B cell (primary cell): ENCODE data around the gene TBC1D17. TPM values are rescaled to one million over a fixed set of nuclear protein-coding genes. Genes with fewer than 3 reads are reported as not detected.

Source experiments
- ATAC-seq: fragments of 200-7000 bp; cut with Tn5 transposase; one replicate; pipeline ENCODE4 v1.10.0; 2021; ENCODE audit warnings: low read depth, mild to moderate bottlenecking, moderate number of reproducible peaks, moderate library complexity
- CTCF ChIA-PET: fragments of 350-600 bp; sonication (Branson Sonifier 250); formaldehyde crosslinking; loops from one replicate; lab custom pipeline; 2021; ENCODE audit warnings: antibody characterized with exemption, inconsistent platforms; lab: Charles Lee
- POLR2A ChIA-PET: fragments of 350-600 bp; sonication (Branson Sonifier 250); formaldehyde crosslinking; loops from one replicate; lab custom pipeline; 2021; ENCODE audit warnings: antibody characterized with exemption; lab: Charles Lee
- DNase-seq: peaks from one replicate; pipeline ENCODE4 v3.0.0; 2013
- H2AFZ ChIP-seq: 2 replicates; pipeline ENCODE4 v1.6.1; 2012; ENCODE audit warnings: mild to moderate bottlenecking, low read depth, low read length; ENCODE audit not compliant: insufficient read depth, poor library complexity, severe bottlenecking
- H3K27ac ChIP-seq, 2 donors: 1 replicate in 1 of 2; 2 replicates in 1 of 2; pipeline ENCODE4 v1.5.1; 2012 to 2013; ENCODE audit warnings: low read length in 2 of 2, mild to moderate bottlenecking in 2 of 2, moderate library complexity in 1 of 2
- H3K27me3 ChIP-seq, 4 experiments: fragments of 200-600 bp in 1 of 4; sonication (generic) in 1 of 4; replicated peaks in 1 of 4; 1 replicate in 2 of 4; 2 replicates in 2 of 4; pipeline versions ENCODE4 v1.6.1 to v1.7.0; 2013 to 2016; ENCODE audit warnings: low read length in 3 of 4, mild to moderate bottlenecking in 2 of 4, mixed read lengths in 1 of 4, moderate library complexity in 1 of 4; ENCODE audit not compliant: insufficient read depth in 4 of 4, control insufficient read depth in 3 of 4; ENCODE audit errors: control extremely low read depth in 1 of 4
- H3K36me3 ChIP-seq, 2 experiments: replicated peaks in 1 of 2; 1 replicate in 1 of 2; 2 replicates in 1 of 2; pipeline versions ENCODE4 v1.6.1 to v1.7.1; 2013; ENCODE audit warnings: low read length in 1 of 2; ENCODE audit not compliant: insufficient read depth in 2 of 2, control insufficient read depth in 1 of 2; ENCODE audit errors: control extremely low read depth in 1 of 2, extremely low read depth in 1 of 2
- H3K4me1 ChIP-seq, 2 donors: fragments of 200-600 bp in 1 of 2; sonication (generic) in 1 of 2; 1 replicate in 1 of 2; 2 replicates in 1 of 2; pipeline versions ENCODE4 v1.5.1 to v1.6.1; 2013 to 2017; ENCODE audit warnings: low read length in 2 of 2; ENCODE audit not compliant: control insufficient read depth in 2 of 2, insufficient read depth in 2 of 2
- H3K4me2 ChIP-seq: replicated peaks from 2 replicates; pipeline ENCODE3; 2012; ENCODE audit warnings: mild to moderate bottlenecking, low read depth, low read length; ENCODE audit not compliant: poor library complexity, severe bottlenecking
- H3K4me3 ChIP-seq, 5 experiments: fragments of 200-600 bp in 1 of 5; sonication (generic) in 1 of 5; 1 replicate in 3 of 5; 2 replicates in 2 of 5; pipeline versions ENCODE4 v1.5.1 to v1.7.0; 2011 to 2016; ENCODE audit warnings: low read length in 4 of 5, mild to moderate bottlenecking in 4 of 5, low read depth in 2 of 5, control low read depth in 1 of 5, moderate library complexity in 1 of 5; ENCODE audit not compliant: insufficient read depth in 1 of 5; ENCODE audit errors: control extremely low read depth in 1 of 5, extremely low read depth in 1 of 5
- H3K79me2 ChIP-seq: fragments of 200-600 bp; sonication (generic); one replicate; pipeline ENCODE4 v1.6.0; 2016; ENCODE audit warnings: low read length; ENCODE audit not compliant: control insufficient read depth, insufficient read depth
- H3K9ac ChIP-seq: fragments of 200-600 bp; sonication (generic); 2 replicates; pipeline ENCODE4 v1.6.1; 2017; ENCODE audit warnings: mild to moderate bottlenecking, low read length, moderate library complexity
- H3K9me3 ChIP-seq, 3 donors: one replicate each; pipeline versions ENCODE4 v1.6.1 to v1.7.1; 2013; ENCODE audit warnings: low read length in 2 of 3; ENCODE audit not compliant: control insufficient read depth in 2 of 3, insufficient read depth in 1 of 3; ENCODE audit errors: control extremely low read depth in 1 of 3
- H4K20me1 ChIP-seq: 2 replicates; pipeline ENCODE4 v1.6.0; 2012; ENCODE audit warnings: mild to moderate bottlenecking, low read length; ENCODE audit not compliant: insufficient read depth, control insufficient read depth, poor library complexity, severe bottlenecking
- H3K27ac Mint-ChIP-seq: one replicate; pipeline ENCODE4 v1.8.0; 2021; ENCODE audit warnings: mixed read lengths
- H3K27me3 Mint-ChIP-seq: one replicate; pipeline ENCODE4 v1.8.0; 2021; ENCODE audit warnings: mixed read lengths
- H3K4me1 Mint-ChIP-seq: one replicate; pipeline ENCODE4 v1.8.0; 2021; ENCODE audit warnings: mixed read lengths
- H3K4me3 Mint-ChIP-seq: one replicate; pipeline ENCODE4 v1.8.0; 2021; ENCODE audit warnings: mixed read lengths
- H3K9me3 Mint-ChIP-seq: one replicate; pipeline ENCODE4 v1.8.0; 2022; ENCODE audit warnings: mixed read lengths; ENCODE audit not compliant: insufficient read depth
- CTCF ChIP-seq: fragments of 200-600 bp; IDR thresholded peaks from one replicate; pipeline ENCODE4 v1.8.0; 2022; ENCODE audit warnings: antibody characterized with exemption, mild to moderate bottlenecking
- EZH2 ChIP-seq: IDR thresholded peaks from 2 replicates; pipeline ENCODE4 v1.6.1; 2012; ENCODE audit warnings: borderline replicate concordance, low read depth, mild to moderate bottlenecking, moderate library complexity, low read length; ENCODE audit not compliant: insufficient read depth, poor library complexity, severe bottlenecking
- WGBS: methylation state at CpG from one replicate; pipeline ENCODE4 v1.1.5; 2013; ENCODE audit warnings: missing lambda C conversion rate; ENCODE audit not compliant: insufficient coverage; 5-methylcytosine and 5-hydroxymethylcytosine counted together
- intact Hi-C: fragments of 100-400 bp; cut with micrococcal nuclease; formaldehyde crosslinking; loops from one replicate; pipeline ENCODE4 v1.10.0; 2022
- polyA plus RNA-seq: library from polyadenylated mRNA; depleted of rRNA; stranded (reverse); fragments of >200 nt; gene quantifications from 2 replicates; pipeline ENCODE4 v1.2.3, GENCODE V29; 2012
- total RNA-seq, 2 donors: library from RNA; stranded (reverse); fragments of 120-200 nt in 1 of 2; gene quantifications; 1 replicate in 1 of 2; 2 replicates in 1 of 2; pipeline versions ENCODE4 v1.2.3 to v1.2.4, GENCODE V29; 2013 to 2022

TBC1D17 gene
- total and polyA plus RNA-seq, 2 donors (not counting 1 experiment from before 2014, with no cell fraction given): 85.7 to 98.7 TPM

GRCh38 chr19:49879243-49879963 is 1.9 kb downstream of the TBC1D17 start:
- TF ChIP-seq EZH2 (no peak), CTCF (no peak)
- H3K9me3 ChIP-seq: no peaks in the 10 kb centered on the region
- no peak overlapping the region for H3K27ac ChIP-seq
- ATAC-seq: no peak
- no peak overlapping the region for H3K4me3 ChIP-seq
- H3K9me3 Mint-ChIP-seq: no peaks in the 10 kb centered on the region
- no peak overlapping the region for H3K4me2 ChIP-seq
- no peaks in the 10 kb centered on the region for H3K27me3 ChIP-seq
- H3K27me3 Mint-ChIP-seq: no peaks in the 10 kb centered on the region
- peaks cover 0 to 58% of the 10 kb centered on the region in 2 experiments for H3K36me3 ChIP-seq
- H3K4me1 ChIP-seq: peaks cover 12 to 20% of the 10 kb centered on the region in 2 donors
- CTCF ChIA-PET: interaction anchor here (0.6 to 1.2 kb wide), 2 partner anchors 10 to 486 kb away, joined by 3 to 4 read pairs; no protein-coding TSS in a partner anchor
- H3K9ac ChIP-seq: no peak overlapping the region
- WGBS: 100% methylated on average over 6 of the region's 12 CpGs
- peaks cover 21% of the 10 kb centered on the region for H3K4me1 Mint-ChIP-seq
- H3K27ac Mint-ChIP-seq: no peak overlapping the region
- H3K79me2 ChIP-seq: peaks cover 28% of the 10 kb centered on the region
- no peak overlapping the region for H3K4me3 Mint-ChIP-seq
- intact Hi-C loops: no loop called here
- POLR2A ChIA-PET: interaction anchor here (0.7 kb wide), 1 partner anchor 752 kb away, joined by 4 read pairs; no protein-coding TSS in a partner anchor
- no peak overlapping the region for H2AFZ ChIP-seq
- H4K20me1 ChIP-seq: peaks cover 47% of the 10 kb centered on the region
- no peak for DNase-seq

- CTCF ChIA-PET: interaction anchor here (1.6 kb wide), 1 partner anchor 10 kb away, joined by 5 read pairs; no protein-coding TSS in a partner anchor
- Histone ChIP-seq H3K9me3 (no peaks in the 10 kb centered on the region), H3K36me3 (peaks cover 0 to 62% of the 10 kb centered on the region in 2 experiments), H3K27ac (no peak overlapping the region), H3K4me3 (no peak overlapping the region), H3K4me1 (peaks cover 12 to 20% of the 10 kb centered on the region in 2 donors), H3K9ac (no peak overlapping the region), H2AFZ (no peak overlapping the region), H3K27me3 (no peaks in the 10 kb centered on the region), H3K79me2 (peaks cover 19% of the 10 kb centered on the region), H4K20me1 (peaks cover 47% of the 10 kb centered on the region), H3K4me2 (no peak overlapping the region)
- Mint-ChIP-seq H3K9me3 (no peaks in the 10 kb centered on the region), H3K27ac (no peak overlapping the region), H3K4me3 (no peak overlapping the region), H3K27me3 (no peaks in the 10 kb centered on the region), H3K4me1 (peaks cover 19% of the 10 kb centered on the region)
- intact Hi-C loops: no loop called here
- ATAC-seq: no peak
- POLR2A ChIA-PET: no interaction called here
- TF ChIP-seq EZH2: no peak
- TF ChIP-seq CTCF: no peak
- no peak for DNase-seq
- 96% methylated on average over 9 of the region's 10 CpGs for WGBS
Measured at GRCh38 chr19:49880162-49880869, 2.8 kb downstream of the TBC1D17 start.
